HG02852 (cell line): ENCODE data around the gene OSBPL2.

Source experiments
- ATAC-seq: cut with Tn5 transposase; IDR thresholded peaks from one replicate; pipeline ENCODE4 v1.9.1; 2021; ENCODE audit warnings: mild to moderate bottlenecking, moderate library complexity; ENCODE audit not compliant: unreplicated experiment

Gene OSBPL2

GRCh38 chr20:62308102-62308822 lies 69.9 kb downstream of the OSBPL2 start:
- no peak for ATAC-seq

GRCh38 chr20:62309198-62309944 lies 71.0 kb downstream of the OSBPL2 start:
- no peak for ATAC-seq

GRCh38 chr20:62309947-62310756 lies 71.8 kb downstream of the OSBPL2 start:
- ATAC-seq: no peak

GRCh38 chr20:62310757-62311121 lies 72.4 kb downstream of the OSBPL2 start:
- ATAC-seq: no peak

DNA sequence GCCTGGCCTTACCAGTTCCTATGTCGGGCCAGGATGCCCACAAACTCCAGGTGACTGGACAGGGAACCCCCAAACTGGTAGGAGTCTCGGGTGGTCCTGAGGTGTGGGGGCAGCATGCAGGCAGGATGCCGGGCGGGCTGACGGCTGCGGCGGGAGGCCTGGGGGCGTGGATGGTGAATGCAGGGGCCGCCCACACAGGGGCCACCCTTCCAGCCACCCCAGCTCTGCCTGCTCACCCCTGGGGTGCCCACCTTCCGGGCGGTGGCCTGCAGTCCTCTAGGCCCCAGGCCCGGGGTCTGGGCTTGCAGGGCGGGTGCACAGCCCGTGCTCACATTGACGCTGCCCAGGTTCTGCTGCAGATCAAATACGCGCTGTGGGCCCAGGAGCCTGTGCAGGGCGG lies 72.8 kb downstream of the OSBPL2 start:
- no peak for ATAC-seq

DNA sequence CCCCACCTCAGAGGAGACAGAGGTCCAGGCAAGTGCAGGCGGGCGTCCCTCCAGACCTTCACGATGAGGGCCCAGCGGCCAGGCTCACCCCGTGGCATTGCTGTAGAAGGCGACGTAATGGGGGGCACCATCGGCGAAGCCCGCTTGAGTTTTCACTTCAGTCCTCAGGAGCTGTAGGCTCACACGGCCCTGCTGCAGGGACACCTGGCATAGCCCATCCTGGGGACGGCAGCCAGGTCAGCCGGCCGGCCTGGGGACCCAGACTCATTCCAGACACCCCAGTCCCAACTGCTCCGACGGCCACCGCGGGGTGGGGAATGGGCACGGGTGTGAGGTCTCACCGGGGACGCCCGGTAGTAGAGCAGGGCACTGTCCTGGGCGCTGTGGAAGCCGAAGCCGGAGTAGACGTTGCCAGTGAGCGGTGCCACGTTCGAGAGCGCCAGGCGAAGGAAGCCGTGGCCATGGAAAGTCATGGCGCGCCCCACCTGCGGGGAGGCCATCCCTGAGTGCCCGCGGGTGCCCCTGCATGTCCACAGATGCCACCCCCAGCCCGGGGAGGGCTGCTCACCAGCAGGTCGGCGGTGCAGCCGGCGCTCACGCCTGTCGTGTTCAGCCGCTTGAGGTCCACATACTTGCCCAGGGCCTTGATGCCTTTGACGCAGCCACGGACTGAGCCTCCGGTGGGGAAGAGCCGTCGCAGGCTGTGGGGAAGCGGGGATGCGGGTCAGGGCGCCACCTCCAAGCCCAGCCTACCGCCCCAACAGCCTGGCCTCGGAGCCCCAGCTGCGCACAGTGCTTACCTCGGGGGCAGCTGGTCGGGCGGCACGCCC lies 73.7 kb downstream of the OSBPL2 start:
- ATAC-seq: no peak

GRCh38 chr20:62312662-62312977 lies 74.3 kb downstream of the OSBPL2 start:
- ATAC-seq: no peak

DNA sequence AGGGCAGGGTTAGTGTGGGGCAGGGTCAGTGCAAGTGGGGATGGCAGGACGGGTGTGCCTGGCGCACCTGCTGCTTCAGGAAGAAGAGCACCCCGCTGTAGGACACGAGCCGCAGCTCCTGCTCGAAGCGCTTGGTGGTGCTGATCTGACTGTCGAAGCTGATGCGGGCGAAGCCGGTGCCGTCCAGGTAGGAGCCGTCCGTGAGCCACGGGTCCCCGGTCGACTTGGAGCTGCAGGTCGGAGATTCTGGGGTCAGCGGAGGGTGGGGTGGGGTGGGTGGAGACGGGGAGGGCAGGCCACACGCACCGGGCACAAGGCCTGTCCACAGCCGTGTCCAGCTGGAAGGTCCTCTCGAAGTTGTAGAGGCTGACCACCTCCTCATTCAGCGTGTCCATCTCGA lies 74.7 kb downstream of the OSBPL2 start:
- ATAC-seq: no peak

DNA sequence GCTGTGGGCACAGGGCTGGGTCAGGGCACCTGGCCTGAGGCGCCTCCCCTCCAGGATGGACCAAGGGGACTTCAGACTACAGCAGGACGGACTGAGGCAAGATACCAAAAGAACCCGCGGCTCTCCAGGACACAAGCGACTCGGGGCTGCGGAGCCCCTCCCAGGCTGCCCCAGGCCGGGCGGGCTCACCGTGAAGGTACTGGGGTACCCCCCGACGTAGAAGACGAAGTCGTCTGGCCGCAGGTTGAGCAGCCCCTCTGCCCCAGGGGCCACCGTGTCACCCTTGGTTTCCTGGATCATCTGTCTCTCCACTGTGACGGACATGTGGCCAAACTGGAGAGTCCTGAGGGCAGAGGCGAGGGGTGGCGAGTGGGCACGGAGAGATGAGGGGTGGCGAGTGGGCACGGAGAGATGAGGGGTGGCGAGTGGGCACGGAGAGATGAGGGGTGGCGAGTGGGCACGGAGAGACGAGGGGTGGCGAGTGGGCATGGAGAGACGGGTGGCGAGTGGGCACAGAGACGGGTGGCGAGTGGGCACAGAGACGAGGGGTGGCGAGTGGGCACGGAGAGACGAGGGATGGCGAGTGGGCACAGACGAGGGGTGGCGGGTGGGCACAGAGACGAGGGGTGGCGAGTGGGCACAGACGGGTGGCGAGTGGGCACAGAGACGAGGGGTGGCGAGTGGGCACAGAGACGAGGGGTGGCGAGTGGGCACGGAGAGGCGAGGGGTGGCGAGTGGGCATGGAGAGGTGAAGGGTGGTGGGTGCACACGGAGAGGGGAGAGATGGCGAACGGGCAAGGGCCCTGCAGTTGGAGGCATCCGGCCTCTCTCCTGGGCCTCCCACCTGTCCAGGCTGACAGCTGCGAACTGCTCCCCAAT lies 75.4 kb downstream of the OSBPL2 start:
- no peak for ATAC-seq

DNA sequence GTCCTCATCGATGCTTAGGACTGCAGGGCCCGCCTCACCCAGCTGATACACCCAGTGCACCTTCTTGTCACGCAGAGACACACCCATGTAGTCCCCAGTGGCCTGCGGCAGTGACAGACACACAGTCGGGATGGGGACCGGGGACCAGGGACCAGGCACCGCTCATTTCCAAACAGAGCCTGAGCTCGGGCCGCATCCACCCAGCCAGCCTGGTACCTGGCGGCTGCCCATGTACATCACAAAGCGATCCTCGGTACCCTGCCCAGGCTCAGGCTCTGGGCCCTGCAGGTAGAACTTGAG lies 76.0 kb downstream of the OSBPL2 start:
- no peak for ATAC-seq

GRCh38 chr20:62314711-62315302 lies 76.5 kb downstream of the OSBPL2 start:
- no peak for ATAC-seq

- ATAC-seq: no peak
These were observed 77.5 kb downstream of the OSBPL2 start for GRCh38 chr20:62315773-62316172.

- no peak for ATAC-seq
These were observed 78.2 kb downstream of the OSBPL2 start for GRCh38 chr20:62316331-62317166.

GRCh38 chr20:62317167-62317655 lies 78.9 kb downstream of the OSBPL2 start:
- no peak for ATAC-seq

- no peak for ATAC-seq
These were observed 80.4 kb downstream of the OSBPL2 start for GRCh38 chr20:62318400-62319345.

- ATAC-seq: no peak
These were observed 81.1 kb downstream of the OSBPL2 start for GRCh38 chr20:62319346-62319909.

DNA sequence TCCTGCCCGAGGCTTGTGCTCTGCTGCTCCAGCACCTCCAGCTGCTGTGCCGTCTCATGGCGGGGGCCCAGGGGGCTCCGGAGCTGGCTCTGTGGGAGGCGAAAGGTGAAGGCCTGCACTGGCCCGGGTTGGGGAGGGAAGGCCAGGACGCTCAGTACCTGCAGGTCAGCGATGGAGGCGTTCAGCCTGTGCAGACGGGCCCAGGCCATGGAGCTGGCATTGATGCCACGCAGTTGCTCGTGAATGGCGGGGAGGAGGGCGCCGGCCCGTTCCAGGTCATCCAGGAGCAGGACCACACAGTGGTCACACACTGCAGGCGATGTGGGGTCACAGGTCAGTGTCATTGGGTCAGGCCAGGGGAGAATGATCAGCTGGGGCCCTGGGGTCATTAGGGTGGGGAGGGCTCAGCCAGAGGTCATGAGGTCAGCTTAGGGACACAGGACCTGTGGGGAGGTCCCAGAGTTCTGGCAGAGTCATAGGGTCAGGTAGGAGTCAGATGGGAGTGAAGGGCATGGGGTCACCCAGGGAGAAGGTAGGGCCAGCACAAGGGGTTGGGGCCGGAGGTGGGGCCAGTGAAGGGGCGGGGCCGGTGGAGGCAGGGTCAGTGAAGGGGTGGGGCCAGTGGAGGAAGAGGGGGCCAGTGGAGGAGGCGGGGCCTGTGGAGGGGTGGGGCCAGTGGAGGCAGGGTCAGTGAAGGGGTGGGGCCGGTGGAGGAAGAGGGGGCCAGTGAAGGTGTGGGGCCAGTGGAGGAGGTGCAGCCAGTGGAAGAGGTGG lies 82.4 kb downstream of the OSBPL2 start:
- ATAC-seq: no peak
